ENCODE data around the gene FOXP2.

DNA sequence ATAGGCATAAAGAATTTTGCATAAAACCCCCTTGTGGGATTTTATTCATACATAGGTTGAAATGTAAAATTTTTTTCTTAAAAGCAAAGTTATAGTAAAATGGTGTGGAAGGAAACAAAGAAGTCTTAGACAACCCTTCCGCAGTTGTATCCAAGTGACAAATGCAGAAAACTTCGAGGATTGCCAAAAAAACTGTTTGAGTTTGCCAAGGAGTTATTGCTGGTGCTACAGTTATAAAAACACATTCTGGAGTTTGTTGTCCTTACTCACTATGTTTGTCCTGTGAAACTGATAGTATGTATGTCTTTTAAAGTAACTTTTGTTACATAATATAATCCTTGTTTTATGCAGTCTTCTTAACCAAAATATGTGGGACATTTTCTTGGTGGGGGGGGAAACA, 120.3 kb downstream of the FOXP2 start:
- TF ChIP-seq POLR2A (IDR thresholded peaks at IDR 0.05) (no peak), EP300 (IDR thresholded peaks at IDR 0.05) (no peak)
- TF ChIP-seq, protein P1, sequence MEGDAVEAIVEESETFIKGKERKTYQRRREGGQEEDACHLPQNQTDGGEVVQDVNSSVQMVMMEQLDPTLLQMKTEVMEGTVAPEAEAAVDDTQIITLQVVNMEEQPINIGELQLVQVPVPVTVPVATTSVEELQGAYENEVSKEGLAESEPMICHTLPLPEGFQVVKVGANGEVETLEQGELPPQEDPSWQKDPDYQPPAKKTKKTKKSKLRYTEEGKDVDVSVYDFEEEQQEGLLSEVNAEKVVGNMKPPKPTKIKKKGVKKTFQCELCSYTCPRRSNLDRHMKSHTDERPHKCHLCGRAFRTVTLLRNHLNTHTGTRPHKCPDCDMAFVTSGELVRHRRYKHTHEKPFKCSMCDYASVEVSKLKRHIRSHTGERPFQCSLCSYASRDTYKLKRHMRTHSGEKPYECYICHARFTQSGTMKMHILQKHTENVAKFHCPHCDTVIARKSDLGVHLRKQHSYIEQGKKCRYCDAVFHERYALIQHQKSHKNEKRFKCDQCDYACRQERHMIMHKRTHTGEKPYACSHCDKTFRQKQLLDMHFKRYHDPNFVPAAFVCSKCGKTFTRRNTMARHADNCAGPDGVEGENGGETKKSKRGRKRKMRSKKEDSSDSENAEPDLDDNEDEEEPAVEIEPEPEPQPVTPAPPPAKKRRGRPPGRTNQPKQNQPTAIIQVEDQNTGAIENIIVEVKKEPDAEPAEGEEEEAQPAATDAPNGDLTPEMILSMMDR (IDR thresholded peaks at IDR 0.05) = no peak

All from ovary (tissue), 3 donors.